HG03378 (cell line): ENCODE results near the gene DSCAML1.
"Not testable (repeated sequence)": the region's sequence is repeated elsewhere in the genome, so short reads cannot be mapped to it uniquely, and the experiment has no call there.

Source experiments
- ATAC-seq: cut with Tn5 transposase; IDR thresholded peaks from one replicate; pipeline ENCODE4 v1.9.1; 2021; ENCODE audit warnings: mild to moderate bottlenecking, moderate library complexity; ENCODE audit not compliant: unreplicated experiment

Gene DSCAML1

DNA sequence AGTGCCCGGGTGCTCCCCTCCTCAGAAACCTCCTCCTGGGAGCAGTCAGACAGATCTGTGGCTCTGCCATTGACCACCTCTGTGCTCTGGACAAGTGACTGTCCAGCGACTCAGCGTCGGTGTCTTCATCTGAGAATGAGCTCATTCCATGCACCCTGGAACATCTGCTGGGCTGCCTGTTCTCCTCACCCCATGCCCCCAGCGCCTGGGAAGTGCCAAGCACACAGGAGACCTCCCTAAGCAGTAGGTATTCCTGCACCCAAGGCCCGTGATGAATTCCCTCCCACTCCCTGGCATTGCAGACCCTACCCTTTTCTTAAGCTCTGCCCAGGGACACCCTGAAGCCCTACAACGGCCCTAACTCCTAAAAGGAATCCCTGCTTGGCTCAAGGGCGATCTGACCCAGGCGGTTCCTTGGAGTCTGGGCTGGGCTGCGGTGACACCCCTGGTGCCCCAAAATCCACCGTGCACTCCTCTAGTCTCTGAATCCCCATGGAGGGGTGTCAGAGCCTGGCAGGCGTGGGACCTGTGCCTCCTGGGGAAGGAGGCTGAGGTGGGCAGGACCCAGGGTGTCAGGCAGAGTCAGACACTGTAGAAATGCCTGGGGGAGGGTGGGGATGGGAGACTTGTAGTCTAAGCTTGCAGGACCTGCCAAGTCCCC lies 377.4 kb downstream of the DSCAML1 start:
- no peak for ATAC-seq

DNA sequence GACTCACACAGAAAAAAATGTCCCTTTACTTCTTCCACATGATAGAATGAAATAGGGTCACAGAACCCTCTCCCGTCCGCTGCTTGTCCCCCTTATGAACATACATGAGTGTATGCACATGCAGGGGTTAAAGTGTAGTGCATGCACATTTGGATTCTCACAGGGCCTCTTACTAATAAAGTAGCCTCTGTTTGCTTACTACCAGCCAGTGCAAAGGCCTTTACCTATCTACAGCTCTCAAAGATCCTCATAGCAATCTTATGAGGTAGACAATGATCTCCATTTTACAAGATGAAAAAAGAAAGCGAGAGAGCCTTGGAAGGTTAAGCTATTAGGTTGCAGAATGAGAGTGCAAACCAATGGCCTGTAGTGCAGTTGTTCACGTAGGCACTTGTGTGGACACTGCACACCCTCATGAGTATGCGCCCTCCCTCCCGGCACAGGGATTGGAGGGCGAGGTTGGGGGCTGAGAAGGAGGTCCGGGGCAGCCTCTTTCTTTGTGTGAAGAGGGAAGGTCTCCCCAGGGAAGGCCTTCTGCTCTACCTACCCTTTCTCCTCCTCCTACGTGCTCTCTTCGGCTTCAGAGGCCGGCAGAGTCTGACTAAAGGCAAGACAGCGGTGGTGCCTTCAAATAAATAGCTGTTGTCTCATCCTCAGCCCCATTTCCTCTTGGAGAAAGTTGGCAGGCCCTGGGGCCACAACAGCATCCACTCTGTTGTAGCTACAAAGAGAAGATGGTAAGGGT lies 378.1 kb downstream of the DSCAML1 start:
- ATAC-seq = no peak

DNA sequence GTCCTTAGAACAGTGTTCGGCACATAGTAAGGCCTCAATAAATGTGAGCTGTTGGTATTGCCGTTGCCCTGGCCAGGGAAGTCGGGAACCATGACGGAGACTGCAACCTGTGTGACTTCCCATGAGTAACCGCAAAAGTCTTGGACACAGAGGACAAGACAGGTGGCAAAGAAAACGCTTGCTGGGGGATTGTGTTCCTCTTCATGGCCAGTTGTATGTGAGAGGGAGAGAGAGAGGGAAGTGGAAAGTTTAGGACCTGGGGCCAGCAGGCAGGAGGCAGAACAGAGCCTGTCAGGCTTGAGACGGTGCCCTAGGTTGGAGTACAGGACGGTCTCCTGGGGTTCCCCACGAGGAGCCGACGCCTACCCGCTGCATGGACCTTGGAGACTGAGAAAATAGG lies 379.2 kb downstream of the DSCAML1 start:
- no peak for ATAC-seq

DNA sequence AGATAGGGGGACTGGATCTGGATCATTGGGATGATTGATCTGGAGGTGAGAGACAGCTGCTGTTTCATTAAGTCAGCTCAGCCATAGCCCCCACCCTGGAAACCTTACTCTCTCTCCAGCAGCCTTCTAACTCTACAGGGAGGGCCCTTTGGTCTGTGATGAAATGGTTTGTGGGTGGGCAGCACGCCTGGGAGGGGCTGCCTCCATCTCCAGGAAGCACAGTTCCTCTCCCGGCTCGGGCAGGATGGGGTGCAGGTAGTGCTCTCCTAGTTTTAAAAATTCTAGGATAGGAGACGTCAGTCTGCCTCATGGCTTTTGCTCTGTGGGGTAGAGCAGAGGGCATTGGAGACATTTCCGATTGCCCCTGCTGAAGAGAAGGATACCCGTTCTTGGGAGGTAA lies 379.7 kb downstream of the DSCAML1 start:
- ATAC-seq = no peak

DNA sequence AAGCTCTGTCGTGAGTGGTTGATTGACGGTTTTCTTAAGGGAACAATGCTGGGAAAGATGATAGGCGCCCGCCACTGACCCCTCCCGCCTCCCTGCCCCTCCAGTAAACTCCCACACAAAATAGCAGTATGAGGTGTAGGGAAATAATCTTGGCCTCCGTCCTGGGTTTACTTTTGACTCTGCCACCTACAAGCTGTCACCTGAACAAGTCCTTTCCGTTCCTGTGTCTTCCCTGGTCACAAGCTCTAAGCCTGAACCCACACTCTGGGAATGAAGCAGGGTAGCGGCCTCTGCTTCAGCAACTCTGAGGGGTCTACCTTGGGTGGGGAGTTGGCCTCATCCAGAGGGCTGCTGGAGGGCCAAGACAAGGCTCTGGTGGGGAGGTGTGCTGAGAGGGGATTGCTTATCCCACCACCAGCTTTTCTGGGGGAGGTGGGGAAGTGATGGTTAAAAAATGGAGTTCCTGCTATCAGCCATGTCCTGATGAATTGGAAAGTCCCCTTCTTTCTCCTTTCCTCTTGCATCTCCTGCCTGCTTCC lies 381.6 kb downstream of the DSCAML1 start:
- ATAC-seq = no peak

DNA sequence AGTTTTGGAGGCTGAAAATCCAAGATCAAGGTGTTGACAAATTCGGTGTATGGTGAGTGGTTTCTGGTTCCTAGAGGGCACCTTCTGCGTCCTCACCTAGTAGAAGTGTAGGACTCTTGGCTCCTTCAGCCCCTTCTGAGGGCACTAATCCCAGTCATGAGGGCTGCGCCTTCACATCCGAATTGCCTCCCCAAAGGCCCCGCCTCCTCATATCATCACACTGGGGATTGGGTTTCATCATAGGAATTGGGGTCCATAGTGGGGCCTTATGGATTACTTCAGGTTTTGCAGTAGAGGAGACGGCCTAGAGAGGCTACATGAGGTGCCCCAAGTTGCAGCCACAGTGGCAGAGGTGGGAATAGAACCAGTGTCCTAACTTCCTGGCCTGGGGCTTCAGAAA lies 382.3 kb downstream of the DSCAML1 start:
- no peak for ATAC-seq

DNA sequence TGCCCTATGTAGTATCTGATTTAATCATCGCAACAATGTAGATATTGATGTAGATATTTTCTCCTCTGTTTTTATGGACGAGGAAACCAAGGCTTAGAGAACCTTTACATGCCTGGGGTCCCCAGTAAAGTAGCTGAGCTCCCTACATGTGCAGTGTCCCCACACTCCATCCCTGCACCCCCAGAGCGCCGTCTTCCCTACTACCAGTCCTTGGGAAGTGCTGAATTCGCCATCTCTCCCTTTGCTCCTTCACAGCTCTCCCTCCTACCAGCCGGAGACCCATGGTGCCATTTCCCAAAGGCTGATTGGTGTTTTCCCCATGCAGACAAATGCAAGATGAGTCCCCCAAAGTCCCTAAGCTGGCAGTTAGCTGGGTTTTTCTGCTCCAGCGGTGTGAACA lies 383.4 kb downstream of the DSCAML1 start:
- ATAC-seq = no peak

DNA sequence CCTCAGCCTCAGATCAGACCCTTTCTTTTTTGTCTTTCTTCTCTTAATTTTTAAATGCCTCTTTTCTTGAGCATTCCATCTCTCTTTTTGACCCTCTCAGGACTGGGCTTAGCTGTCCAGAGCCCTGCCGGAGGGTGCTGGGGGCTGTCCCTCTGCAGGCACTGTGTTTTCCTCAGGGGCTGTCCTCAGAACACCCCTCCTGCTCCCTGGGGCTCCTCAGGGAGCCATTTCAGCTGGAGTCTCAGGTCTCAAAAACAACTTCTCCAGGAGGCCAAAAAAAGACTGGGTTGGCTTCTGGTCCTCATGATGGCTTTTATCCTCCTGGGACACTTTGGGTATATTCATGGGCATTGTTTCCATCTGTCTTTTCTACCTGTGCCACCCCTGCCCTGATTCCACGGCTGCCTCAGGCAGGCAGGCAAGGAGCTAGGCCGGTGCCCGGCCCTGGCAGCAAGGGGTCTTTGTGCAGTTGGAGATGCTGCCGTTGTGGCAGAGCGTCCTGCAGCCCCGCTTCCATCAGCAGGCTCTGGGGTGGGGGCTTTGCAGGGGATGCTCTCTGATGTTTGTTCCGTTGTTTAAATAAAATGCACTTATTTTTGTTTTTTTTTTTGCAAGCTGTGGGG lies 384.3 kb downstream of the DSCAML1 start:
- no peak for ATAC-seq

DNA sequence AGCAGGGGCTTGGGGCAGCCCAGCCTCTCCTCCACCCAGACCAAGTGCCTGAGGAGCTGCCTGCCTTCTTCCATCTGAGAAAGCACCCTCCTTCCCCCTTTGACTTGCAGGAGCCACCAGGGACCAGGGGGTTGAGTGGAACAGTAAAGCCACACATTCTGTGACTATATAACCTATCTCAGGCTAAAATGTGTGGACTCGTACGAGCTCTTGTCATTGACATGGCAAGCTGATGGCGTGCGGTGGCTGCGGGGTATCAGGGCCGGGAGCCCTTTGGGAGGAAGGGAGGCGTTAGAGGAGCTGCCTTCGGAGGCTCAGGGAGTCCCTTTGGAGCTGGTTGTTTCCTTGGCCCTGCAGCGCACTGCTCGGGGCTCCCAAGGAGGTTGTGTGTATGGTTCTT lies 384.8 kb downstream of the DSCAML1 start:
- no peak for ATAC-seq

DNA sequence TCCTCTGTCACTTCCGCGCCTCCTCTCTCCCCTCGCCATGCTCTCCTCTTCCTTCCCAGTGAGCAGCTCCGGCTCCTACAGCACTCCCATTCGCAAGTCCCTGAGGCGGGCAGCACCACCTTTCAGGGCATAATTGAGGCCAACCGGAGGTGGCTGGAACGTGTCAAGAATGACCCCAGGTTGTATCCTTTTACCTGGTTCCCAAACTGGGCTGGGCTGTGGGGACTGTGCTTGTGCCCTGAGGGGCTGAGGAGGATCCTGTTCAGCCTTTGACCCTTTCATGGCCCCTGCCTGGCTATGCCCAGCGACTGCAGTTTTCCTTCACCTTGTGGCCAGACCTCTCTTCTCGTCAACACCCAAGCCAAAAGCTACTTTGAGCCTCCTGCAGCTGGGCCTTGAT lies 385.3 kb downstream of the DSCAML1 start:
- ATAC-seq = no peak

DNA sequence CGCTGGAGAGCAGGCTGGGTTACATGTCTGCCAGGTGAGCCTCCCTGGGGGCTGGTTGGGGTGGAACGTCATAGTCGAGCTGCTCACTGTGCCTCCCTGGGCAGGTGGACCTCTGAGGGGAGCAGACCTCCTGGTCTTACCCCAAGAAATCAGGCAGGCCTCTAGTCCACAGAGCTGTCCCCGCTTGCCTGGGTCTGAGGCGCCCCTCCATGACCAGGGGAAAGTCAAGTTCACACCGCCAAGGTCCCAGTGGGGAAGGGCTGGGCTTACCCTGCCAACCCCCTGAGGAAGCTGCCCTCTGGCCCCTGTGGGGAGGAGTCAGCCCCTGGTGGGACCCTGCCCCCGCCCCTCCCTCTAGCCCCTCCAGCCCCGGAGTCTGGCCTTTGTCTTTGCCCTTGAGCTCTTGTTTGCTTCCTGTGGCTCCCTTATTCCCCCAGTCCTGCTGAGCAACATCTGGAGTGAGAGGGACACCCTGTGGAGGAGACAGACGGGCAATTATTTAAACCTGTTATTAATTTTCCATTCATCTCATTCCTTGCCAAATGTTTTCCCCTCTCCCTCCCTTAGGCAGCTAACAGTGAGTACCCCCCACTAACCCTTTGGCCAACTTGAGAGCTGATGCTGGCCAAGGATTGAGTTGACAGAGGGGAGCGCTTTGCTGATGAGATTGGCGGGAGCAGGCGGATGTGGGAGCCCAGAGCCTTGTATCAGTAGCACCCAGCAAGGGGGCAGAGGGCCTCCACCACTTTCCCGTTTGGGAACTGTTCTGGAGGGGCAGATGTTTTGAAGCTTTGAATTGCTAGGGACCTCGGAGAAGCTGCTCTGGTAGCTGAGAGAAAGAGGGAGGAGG lies 385.9 kb downstream of the DSCAML1 start:
- ATAC-seq = no peak

DNA sequence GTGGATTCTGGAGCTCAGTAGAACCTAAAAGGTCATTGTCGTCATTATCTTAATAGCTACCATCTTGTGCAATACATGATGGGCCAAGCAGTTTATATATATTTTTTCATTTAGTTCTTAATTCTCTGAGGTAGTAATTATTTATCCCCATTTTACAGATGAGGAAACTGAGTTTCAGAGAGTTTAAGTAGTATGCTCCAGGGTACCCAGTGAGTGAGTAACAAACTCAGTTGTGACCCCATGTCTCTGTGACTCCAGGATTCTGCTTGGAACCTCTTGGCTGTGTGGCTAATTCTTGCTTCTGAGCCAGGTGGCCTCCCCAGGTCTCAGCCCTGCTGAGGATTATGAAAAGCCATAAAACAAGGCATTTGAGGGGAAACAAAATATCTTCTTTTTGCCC lies 386.8 kb downstream of the DSCAML1 start:
- no peak for ATAC-seq

DNA sequence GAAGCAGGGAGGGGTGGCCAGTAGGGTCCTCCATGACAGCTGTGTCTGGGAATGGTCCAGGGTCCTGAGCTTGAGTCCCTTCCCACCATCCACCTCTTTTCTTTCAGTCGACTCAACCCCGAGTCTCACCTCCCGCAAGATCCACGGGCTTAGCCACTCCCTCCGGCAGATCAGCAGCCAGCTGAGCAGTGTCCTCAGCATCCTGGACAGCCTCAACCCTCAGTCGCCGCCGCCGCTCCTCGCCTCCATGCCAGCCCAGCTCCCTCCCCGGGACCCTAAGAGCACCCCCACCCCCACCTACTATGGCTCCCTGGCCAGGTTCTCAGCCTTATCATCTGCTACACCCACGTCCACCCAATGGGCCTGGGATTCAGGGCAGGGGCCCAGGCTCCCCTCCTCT lies 387.5 kb downstream of the DSCAML1 start:
- no peak for ATAC-seq

DNA sequence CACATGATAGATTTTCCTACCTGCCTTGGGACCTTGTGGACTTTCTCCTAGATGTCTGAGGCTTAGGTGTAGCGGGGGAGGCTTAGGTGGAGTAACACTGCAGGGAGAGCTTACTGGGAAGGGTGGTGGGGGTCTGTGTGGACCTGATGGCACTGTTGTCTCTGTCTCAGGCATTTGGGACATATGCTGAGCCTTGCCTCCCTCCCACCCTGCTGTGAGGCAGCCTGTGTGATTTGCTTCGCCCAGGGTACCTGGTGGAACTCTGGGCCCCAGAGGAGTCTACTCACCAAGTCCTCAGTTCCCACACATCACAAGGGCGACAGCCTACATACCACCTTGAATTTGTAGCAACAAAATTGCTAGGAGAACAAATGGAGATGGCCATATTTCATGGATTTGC lies 388.7 kb downstream of the DSCAML1 start:
- ATAC-seq = no peak

DNA sequence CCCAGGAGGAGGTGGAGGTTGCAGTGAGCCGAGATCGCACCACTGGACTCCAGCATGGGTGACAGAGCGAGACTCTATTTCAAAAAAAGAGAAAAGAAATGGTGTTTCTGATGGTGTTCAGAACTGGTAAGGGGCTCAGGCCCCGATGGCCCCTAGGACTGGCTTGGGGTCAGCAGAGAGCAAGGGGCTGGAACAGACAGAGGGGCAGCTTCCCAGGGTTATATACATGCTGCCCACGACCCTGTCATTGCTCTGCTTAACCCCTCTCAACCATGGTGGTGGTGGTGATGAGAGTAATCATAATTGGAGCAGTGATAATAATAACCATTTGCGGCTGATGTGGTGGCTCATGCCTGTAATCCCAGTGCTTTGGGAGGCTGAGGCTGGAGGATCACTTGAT lies 390.0 kb downstream of the DSCAML1 start:
- no peak for ATAC-seq

DNA sequence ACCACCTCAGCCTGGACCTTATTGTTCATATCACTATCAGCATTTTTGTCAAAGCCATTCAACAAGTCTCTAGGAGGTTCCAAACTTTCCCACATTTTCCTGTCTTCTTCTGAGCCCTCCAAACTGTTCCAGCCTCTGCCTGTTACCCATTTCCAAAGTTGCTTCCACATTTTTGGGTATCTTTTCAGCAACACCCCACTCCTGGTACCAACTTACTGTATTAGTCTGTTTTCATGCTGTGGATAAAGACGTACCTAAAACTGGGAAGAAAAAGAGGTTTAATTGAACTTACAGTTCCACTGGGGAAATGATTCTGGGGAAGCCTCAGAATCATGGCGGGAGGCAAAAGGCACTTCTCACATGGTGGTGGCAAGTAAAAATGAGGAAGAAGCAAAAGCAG lies 391.1 kb downstream of the DSCAML1 start:
- not testable (repeated sequence) for ATAC-seq

DNA sequence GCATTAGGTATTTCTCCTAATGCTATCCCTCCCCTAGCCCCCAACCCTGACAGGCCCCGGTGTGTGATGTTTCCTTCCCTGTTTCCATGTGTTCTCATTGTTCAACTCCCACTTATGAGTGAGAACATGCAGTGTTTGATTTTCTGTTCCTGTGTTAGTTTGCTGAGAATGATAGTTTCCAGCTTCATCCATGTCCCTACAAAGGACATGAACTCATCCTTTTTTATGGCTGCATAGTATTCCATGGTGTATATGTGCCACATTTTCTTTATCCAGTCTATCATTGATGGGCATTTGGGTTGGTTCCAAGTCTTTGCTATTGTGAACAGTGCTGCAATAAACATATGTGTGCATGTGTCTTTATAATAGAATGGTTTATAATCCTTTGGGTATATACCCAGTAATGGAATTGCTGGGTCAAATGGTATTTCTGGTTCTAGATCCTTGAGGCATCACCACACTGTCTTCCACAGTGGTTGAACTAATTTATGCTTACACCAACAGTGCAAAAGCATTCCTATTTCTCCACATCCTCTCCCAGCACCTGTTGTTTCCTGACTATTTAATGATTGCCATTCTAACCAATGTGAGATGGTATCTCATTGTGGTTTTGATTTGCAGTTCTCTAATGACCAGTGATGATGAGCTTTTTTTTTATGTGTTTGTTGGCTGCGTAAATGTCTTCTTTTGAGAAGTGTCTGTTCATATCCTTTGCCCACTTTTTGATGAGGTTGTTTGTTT lies 397.7 kb downstream of the DSCAML1 start:
- not testable (repeated sequence) for ATAC-seq

DNA sequence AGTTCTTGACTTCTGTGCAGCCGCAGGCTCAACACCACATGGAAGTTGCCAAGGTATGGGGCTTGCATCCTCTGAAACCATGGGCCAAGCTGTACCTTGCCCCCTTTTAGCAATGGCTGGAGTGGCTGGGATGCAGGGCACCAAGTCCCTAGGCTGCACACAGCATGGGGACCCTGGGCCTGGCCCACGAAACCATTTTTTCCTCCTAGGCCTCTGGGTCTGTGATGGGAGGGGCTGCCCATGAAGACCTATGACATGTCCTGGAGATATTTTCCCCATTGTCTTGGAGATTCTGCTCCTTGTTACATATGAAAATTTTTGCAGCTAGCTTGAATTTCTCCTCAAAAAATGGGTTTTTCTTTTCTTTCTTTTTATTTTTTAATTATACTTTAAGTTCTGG lies 398.4 kb downstream of the DSCAML1 start:
- ATAC-seq = not testable (repeated sequence)

DNA sequence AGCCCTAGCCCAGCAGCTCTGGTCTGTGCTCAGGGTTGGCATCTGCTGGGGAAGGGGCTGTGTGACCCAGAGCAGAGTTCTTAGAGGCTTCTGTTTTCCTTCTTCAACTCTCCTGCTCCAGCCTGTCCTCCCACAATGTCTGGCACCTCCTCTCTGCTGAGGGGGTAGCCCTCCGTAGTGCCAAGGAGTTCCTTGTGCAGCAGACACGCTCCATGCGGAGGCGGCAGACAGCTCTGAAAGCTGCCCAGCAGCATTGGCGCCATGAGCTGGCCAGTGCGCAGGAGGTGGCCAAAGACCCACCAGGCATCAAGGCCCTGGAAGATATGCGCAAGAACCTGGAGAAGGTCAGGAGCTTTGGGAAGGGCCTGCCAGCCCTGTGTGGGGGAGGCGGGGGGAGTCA lies 400.0 kb downstream of the DSCAML1 start:
- ATAC-seq = no peak

DNA sequence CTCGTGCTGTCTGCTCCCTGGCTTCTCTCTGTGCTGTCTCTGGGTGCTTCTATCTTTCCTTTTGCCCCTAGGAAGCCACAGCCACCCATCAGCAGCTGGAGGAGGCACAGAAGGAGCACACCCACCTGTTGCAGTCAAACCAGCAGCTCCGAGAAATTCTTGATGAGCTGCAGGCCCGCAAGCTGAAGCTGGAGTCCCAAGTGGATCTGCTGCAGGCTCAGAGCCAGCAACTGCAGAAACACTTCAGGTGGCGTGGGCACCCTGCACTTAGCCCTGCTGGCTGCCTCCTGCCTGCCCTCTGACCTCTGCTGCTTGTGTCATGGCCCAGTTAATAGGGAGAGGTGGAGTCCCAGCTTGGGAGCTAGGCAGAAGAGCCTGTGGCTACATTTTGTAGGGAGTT lies 401.5 kb downstream of the DSCAML1 start:
- no peak for ATAC-seq
